PC-3 (cell line): Measurements from ENCODE around the gene PRDM12. TPM values are rescaled to one million over a fixed set of nuclear protein-coding genes. Genes with fewer than 3 reads are reported as not detected.
A peak's percentile ranks its signal among the peaks of the same experiment; 100 is the strongest.

Experiments
- ATAC-seq: fragments of 200-7000 bp; cut with Tn5 transposase; 2 replicates; pipeline ENCODE4 v1.9.1; 2020; ENCODE audit warnings: mild to moderate bottlenecking, moderate library complexity
- BruUV-seq: library from RNA; stranded (reverse); fragments of 400-500 nt; replicated peaks from 2 replicates; lab custom pipeline; 2021; lab: Mats Ljungman, UMichigan
- CTCF ChIA-PET: fragments of 300-600 bp; sonication (Branson Sonifier 250); formaldehyde crosslinking; loops from one replicate; lab custom pipeline; 2022; ENCODE audit warnings: antibody characterized with exemption; lab: Charles Lee
- POLR2A ChIA-PET: fragments of 300-600 bp; sonication (Branson Sonifier 250); formaldehyde crosslinking; loops from one replicate; lab custom pipeline; 2022; ENCODE audit warnings: antibody characterized with exemption; ENCODE audit not compliant: unreplicated experiment; lab: Charles Lee
- DNase-seq: peaks from one replicate; pipeline ENCODE4 v3.0.0-alpha.2; 2015
- H2AFZ ChIP-seq: fragments of 300-600 bp; sonication (generic); 2 replicates; pipeline ENCODE4 v1.6.0; 2016; ENCODE audit warnings: antibody characterized with exemption, low read length
- H3F3A ChIP-seq: fragments of 300-600 bp; sonication (generic); one replicate; pipeline ENCODE4 v1.6.0; 2017; ENCODE audit warnings: antibody characterized with exemption, low read length, control low read depth, mild to moderate bottlenecking; ENCODE audit not compliant: unreplicated experiment
- H3K27ac ChIP-seq: fragments of 300-600 bp; sonication (generic); 2 replicates; pipeline ENCODE4 v1.5.1; 2016; ENCODE audit warnings: mild to moderate bottlenecking, low read length
- H3K27me3 ChIP-seq: fragments of 300-600 bp; sonication (generic); 2 replicates; pipeline ENCODE4 v1.6.1; 2016; ENCODE audit warnings: low read length, mixed read lengths
- H3K36me3 ChIP-seq: fragments of 300-600 bp; sonication (generic); 2 replicates; pipeline ENCODE4 v1.6.1; 2016; ENCODE audit warnings: low read depth, mixed run types, low read length, mixed read lengths
- H3K4me1 ChIP-seq: fragments of 300-600 bp; sonication (generic); 2 replicates; pipeline ENCODE4 v1.5.1; 2016; ENCODE audit warnings: low read length; ENCODE audit not compliant: insufficient read depth
- H3K4me2 ChIP-seq: fragments of 300-600 bp; sonication (generic); 2 replicates; pipeline ENCODE4 v1.6.0; 2016; ENCODE audit warnings: low read length
- H3K4me3 ChIP-seq: fragments of 300-600 bp; sonication (generic); 2 replicates; pipeline ENCODE4 v1.5.1; 2016; ENCODE audit warnings: mild to moderate bottlenecking, low read length, mixed read lengths
- H3K79me2 ChIP-seq: fragments of 300-600 bp; sonication (generic); 2 replicates; pipeline ENCODE4 v1.6.1; 2017; ENCODE audit warnings: low read length, mixed read lengths
- H3K9ac ChIP-seq: fragments of 300-600 bp; sonication (generic); 2 replicates; pipeline ENCODE4 v1.6.0; 2016; ENCODE audit warnings: mild to moderate bottlenecking, low read length
- H3K9me2 ChIP-seq: fragments of 300-600 bp; sonication (generic); replicated peaks from 2 replicates; pipeline ENCODE4 v1.6.1; 2016; ENCODE audit warnings: mixed run types, low read length, mixed read lengths
- H3K9me3 ChIP-seq: fragments of 300-600 bp; sonication (generic); 2 replicates; pipeline ENCODE4 v1.6.1; 2016; ENCODE audit warnings: low read length, mixed read lengths
- H4K20me1 ChIP-seq: fragments of 300-600 bp; sonication (generic); 2 replicates; pipeline ENCODE4 v1.6.1; 2016; ENCODE audit warnings: low read length, mixed read lengths
- EZH2 ChIP-seq: fragments of 300-600 bp; sonication (generic); IDR thresholded peaks from one replicate; pipeline ENCODE4 v1.6.1; 2017; ENCODE audit warnings: antibody characterized with exemption, mild to moderate bottlenecking, low read length; ENCODE audit not compliant: unreplicated experiment
- EZH2phosphoT487 ChIP-seq: fragments of 300-600 bp; sonication (generic); IDR thresholded peaks from 2 replicates; pipeline ENCODE4 v1.6.1; 2018; ENCODE audit warnings: mild to moderate bottlenecking, antibody characterized with exemption, low read length, borderline replicate concordance
- intact Hi-C: fragments of 100-400 bp; cut with micrococcal nuclease; formaldehyde crosslinking; loops from 2 replicates; pipeline ENCODE4 v1.9.0; 2023
- total RNA-seq: library from RNA; depleted of rRNA; stranded (reverse); fragments of >200 nt; gene quantifications from 2 replicates; pipeline ENCODE4 v1.2.3, GENCODE V29; 2014
- TF ChIP-seq, protein P1 (sequence below): fragments of 300-600 bp; sonication (generic); conservative IDR thresholded peaks from 2 replicates; pipeline ENCODE4 v1.5.1; 2017; ENCODE audit warnings: antibody characterized with exemption, low read depth, mild to moderate bottlenecking, low read length

PRDM12 gene
- total RNA-seq, 1 experiment from 2014 or later: not detected

DNA sequence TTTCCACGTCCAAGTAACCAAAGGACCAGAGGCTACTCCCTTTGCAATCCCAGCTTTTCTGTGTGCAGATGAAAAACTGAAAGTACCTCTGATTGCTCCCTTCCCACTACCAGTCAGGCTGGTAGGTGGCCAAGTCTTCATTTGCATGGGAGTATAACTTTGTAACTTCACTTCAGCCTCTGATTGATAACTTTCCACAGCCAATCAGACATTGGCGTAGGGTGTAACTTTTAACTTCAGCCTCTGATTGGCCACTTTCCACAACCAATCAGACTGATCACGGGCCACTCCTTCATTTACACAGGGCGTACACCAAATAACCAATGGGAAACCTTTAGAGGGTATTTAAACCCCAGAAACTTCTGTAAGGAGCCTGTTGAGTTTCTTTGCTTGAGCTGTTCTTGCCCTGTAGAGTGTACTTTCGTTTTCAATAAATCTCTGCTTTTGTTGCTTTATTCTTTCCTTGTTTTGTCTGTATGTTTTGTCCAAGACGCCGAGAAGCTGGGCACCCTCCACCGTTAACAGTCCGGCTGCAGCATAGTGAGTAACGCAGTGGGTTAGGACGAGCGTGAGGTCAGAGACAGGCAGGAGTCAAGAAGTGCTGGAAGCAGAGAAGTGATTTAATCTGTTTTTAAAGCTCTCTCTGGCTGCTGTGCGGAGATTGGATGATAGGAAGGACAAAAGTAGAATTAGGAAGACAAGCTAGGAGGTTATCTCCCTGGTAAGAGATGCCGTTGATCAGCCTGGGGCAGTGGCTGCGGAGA, 25.7 kb downstream of the PRDM12 start:
- peaks cover 11% of the 10 kb centered on the region for H3K4me1 ChIP-seq
- peaks cover 16% of the 10 kb centered on the region for H3K79me2 ChIP-seq
- no peaks in the 10 kb centered on the region for H3K9me3 ChIP-seq
- no peaks in the 10 kb centered on the region for H3K9me2 ChIP-seq
- CTCF ChIA-PET: no interaction called here
- peak overlapping the region; percentile 76 for H2AFZ ChIP-seq
- 0 out of 2 replicates have a peak, but pooled peaks cover 4% of the 10 kb centered on the region for H4K20me1 ChIP-seq
- peak; percentile 95 for DNase-seq
- BruUV-seq: TSS peak; percentile 46
- no peaks in the 10 kb centered on the region for H3K27me3 ChIP-seq
- POLR2A ChIA-PET: interaction anchor here (0.6 to 0.7 kb wide), 6 partner anchors 9 to 239 kb away, joined by 3 to 7 read pairs (median 4); no protein-coding TSS in a partner anchor
- no peaks in the 10 kb centered on the region for H3F3A ChIP-seq
- peak overlapping the region; percentile 36; the same call in 1 of the 2 replicates for H3K27ac ChIP-seq
- H3K36me3 ChIP-seq: no peaks in the 10 kb centered on the region
- H3K9ac ChIP-seq: peak overlapping the region; percentile 30
- intact Hi-C loops: no loop called here
- ATAC-seq: peak; percentile 70
- TF ChIP-seq EZH2 (no peak), EZH2phosphoT487 (no peak)
- TF ChIP-seq, protein P1, sequence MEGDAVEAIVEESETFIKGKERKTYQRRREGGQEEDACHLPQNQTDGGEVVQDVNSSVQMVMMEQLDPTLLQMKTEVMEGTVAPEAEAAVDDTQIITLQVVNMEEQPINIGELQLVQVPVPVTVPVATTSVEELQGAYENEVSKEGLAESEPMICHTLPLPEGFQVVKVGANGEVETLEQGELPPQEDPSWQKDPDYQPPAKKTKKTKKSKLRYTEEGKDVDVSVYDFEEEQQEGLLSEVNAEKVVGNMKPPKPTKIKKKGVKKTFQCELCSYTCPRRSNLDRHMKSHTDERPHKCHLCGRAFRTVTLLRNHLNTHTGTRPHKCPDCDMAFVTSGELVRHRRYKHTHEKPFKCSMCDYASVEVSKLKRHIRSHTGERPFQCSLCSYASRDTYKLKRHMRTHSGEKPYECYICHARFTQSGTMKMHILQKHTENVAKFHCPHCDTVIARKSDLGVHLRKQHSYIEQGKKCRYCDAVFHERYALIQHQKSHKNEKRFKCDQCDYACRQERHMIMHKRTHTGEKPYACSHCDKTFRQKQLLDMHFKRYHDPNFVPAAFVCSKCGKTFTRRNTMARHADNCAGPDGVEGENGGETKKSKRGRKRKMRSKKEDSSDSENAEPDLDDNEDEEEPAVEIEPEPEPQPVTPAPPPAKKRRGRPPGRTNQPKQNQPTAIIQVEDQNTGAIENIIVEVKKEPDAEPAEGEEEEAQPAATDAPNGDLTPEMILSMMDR: no peak
- peak overlapping the region; percentile 73 for H3K4me3 ChIP-seq
- peak overlapping the region; percentile 79 for H3K4me2 ChIP-seq

DNA sequence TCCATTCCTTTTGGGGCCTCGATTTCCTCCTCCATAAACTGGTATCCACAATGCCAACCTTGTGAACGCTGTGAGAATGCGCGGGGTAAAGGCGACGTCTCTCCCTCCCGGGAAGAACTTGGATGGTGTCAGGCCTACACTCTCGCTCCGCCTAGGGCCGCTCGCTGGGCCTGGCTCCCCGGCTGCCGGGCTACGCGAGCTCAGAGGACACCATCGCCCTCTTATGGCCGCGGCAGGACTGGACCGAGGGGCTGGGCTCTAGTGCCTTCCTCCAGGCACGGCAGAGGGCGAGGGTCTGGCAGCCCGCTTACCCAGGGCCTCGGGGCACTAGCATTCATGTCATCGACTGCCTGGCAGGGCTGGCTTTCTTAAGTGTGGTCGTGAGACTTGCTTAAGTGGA, 27.9 kb downstream of the PRDM12 start:
- Histone ChIP-seq H3K27me3 (no peaks in the 10 kb centered on the region), H3K4me3 (no peak overlapping the region), H3K27ac (no peak overlapping the region), H3K4me2 (no peak overlapping the region), H3K9me3 (no peaks in the 10 kb centered on the region), H3F3A (no peaks in the 10 kb centered on the region), H3K36me3 (peaks cover 14% of the 10 kb centered on the region), H3K9me2 (no peaks in the 10 kb centered on the region), H2AFZ (no peak overlapping the region), H3K4me1 (peaks cover 17% of the 10 kb centered on the region), H3K79me2 (peaks cover 38% of the 10 kb centered on the region), H4K20me1 (peaks cover 21% of the 10 kb centered on the region; the same call in 1 of the 2 replicates), H3K9ac (no peak overlapping the region)
- CTCF ChIA-PET: no interaction called here
- ATAC-seq: no peak
- TF ChIP-seq EZH2phosphoT487: no peak
- TF ChIP-seq EZH2: no peak
- TF ChIP-seq, protein P1: no peak
- no TSS peak for BruUV-seq
- POLR2A ChIA-PET: no interaction called here
- no peak for DNase-seq
- intact Hi-C loops: no loop called here

DNA sequence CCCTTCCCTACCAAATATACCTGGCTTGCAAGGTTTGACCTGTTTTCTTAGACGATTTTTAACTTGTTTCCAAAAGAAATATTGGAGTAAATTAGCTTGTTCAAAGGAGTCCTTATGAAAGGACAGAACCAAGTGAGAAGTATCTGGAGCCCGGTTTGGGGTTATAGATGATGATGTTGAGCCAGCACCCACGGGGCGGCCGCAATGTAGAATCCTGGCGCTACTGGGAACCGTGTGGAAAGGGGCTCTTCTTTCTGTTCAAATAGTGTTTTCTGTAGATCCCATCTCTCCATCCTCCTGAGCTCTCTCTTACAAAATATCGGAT, 28.7 kb downstream of the PRDM12 start:
- peaks cover 17% of the 10 kb centered on the region for H3K4me1 ChIP-seq
- TF ChIP-seq, protein P1: no peak
- TF ChIP-seq EZH2 (no peak), EZH2phosphoT487 (no peak)
- ChIA-PET CTCF (interaction anchor here (0.6 kb wide), 2 partner anchors 226 to 455 kb away, joined by 3 read pairs; no protein-coding TSS in a partner anchor), POLR2A (no interaction called here)
- intact Hi-C loops: no loop called here
- DNase-seq: no peak
- no peak overlapping the region for H3K27ac ChIP-seq
- H3K4me2 ChIP-seq: peak overlapping the region; percentile 86
- TSS peak; percentile 91 for BruUV-seq
- H3F3A ChIP-seq: no peaks in the 10 kb centered on the region
- H2AFZ ChIP-seq: peak overlapping the region; percentile 80
- ATAC-seq: no peak
- H3K27me3 ChIP-seq: no peaks in the 10 kb centered on the region
- no peaks in the 10 kb centered on the region for H3K9me3 ChIP-seq
- H3K36me3 ChIP-seq: peaks cover 18% of the 10 kb centered on the region
- H3K4me3 ChIP-seq: peak overlapping the region; percentile 93
- H4K20me1 ChIP-seq: peaks cover 21% of the 10 kb centered on the region; the same call in 1 of the 2 replicates
- peak overlapping the region; percentile 95 for H3K9ac ChIP-seq
- no peaks in the 10 kb centered on the region for H3K9me2 ChIP-seq
- H3K79me2 ChIP-seq: peaks cover 42% of the 10 kb centered on the region
